Left forelimb (tissue), 1 donor: ENCODE measurements around the gene PRKAR1B.
"Not testable (repeated sequence)": the region's sequence is repeated elsewhere in the genome, so short reads cannot be mapped to it uniquely, and the experiment has no call there.

Source experiments
- DNase-seq: peaks from one replicate; pipeline ENCODE4 v3.0.0-alpha.2; 2018; ENCODE audit warnings: low spot score

The PRKAR1B gene

DNA sequence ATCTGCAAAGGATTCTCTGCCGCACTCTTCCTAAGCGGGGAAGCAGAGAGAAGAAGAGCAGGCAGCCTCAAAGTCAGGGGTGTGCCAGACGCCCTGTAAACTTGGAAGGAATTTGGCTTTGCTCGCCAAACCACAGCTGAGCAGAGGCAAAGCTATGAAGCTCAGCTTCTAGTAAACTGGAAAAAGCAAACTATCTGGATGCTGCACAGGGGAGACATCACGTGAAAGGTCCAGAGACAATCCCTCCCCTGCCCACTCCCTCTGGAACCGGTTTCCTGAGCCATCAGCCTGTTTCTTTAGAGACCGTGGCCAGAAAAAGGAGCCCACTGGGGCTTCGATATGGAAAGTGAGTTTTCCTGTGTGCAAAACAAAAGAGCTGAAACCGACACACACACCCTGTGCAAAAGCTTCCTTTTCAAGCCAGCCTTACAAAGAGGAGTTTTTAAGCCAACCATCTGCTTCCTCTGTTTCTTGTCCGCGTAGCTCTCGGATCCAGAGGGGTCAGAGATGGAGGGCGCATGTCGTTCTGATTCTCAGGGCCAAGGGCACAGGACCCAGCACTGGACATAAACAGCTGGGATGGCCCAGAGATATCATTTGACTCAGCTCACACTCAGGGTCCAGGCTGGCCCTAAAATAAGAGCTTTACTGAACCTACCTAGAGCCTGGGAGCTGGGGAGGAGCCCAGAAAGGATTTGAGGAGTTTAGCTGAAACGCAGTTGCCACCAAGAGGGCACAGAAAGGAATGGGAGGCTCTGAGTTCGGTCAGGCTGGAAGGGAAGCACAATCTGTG lies 58.7 kb downstream of the PRKAR1B start:
- no peak for DNase-seq

GRCh38 chr7:666454-667292 lies 60.4 kb downstream of the PRKAR1B start:
- no peak for DNase-seq

DNA sequence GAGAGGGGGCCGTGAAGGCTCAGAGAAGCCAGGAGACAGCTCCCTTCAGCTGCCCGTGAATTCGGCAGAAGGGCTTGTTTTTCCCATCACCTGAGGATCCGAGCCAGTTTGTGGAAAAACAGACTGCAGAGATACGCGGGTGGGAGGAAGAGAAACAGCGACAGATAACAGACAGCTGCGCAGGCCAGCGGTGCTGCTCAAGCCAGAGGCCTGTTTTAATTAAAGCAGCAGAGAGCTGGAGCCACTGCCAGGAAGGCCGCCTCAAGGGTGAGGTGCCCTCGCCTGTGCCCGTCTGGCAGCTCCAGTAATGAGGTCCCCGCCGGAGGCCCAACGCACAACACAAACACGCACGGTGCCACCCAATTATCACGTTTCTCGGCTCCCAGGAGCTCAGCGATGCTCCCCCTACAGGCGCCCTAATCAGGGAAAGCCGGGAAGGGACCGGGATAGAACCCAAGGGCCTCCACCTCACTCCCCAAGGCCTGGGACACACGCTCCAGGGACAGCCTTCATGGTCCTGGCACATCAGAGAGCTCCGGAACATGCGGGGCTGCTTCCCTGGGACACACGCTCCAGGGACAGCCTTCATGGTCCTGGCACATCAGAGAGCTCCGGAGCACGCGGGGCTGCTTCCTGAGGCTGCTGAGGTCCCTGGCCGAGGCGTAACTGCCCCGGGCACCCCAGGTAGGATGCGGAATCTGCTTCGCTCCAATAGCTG lies 61.2 kb downstream of the PRKAR1B start:
- no peak for DNase-seq

- no peak for DNase-seq
These were observed 61.9 kb downstream of the PRKAR1B start for GRCh38 chr7:664997-665735.

DNA sequence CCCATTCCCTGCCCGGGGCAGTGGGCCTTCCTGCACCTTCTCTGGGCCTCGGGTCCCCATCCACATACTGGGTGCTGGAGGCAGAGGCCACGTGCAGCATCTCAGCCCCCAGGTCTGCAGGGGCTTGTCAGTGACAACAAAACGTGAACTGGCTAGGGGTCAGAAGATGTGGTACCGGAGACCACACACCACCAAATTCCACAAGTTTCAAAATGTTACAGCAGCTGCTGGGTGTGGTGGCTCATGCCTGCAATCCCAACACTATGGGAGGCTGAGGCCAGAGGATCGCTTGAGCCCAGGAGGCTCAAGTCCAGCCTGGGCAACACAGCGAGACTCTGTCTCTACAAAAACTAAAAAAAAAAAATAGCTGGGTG lies 62.7 kb downstream of the PRKAR1B start:
- DNase-seq = no peak

DNA sequence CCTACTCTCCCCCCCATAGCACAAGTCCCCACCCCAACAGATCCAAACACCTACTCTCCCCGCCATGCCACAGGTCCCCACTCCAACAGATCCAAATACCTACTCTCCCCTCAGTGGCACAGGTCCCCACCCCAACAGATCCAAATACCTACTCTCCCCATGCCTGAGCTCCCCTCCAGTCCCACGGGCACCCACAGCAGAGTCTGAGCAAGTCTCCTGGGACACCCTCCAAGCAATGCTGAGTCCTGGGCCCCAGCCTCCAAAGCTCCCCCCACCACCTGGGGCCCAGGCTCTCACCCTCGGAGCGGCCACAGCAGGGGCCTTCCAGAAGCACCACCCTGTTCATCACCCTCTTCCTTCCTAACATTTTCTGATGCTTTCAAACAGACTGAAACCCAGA lies 64.5 kb downstream of the PRKAR1B start:
- DNase-seq = no peak

DNA sequence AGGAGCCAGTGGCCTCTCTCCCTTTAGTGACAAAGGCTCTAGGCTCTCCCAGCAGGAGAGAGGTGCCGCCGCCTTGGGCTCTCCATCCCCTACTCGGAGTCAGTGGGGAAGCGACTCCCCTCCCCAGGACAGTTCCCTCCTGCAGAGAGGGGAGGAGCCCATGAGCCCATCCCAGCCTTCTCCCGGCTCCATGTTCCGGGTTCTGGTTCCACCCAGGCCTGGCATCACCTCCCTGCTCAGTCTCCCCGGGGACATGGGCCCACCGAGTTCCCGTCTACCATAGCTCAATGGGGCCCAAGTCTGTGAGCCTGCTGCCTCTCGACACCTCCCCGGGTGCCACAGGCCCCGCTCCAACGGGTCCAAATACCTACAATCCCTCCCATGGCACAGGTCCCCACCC lies 67.1 kb downstream of the PRKAR1B start:
- no peak for DNase-seq

- DNase-seq = no peak
These were observed 67.7 kb downstream of the PRKAR1B start for GRCh38 chr7:659306-659847.

GRCh38 chr7:657565-658119 lies 69.4 kb downstream of the PRKAR1B start:
- DNase-seq = no peak

DNA sequence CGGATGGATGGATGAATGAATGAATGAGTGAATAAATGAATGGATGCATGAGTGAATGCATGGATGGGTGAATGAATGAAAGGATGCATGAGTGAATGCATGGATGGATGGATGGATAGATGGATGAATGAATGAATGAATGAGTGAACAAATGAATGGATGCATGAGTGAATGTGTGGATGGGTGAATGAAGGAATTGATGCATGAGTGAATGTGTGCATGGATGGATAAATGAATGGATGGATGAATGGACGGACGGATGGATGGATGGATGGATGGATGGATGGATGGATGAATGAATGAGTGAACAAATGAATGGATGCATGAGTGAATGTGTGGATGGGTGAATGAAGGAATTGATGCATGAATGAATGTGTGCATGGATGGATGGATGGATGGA lies 70.1 kb downstream of the PRKAR1B start:
- DNase-seq = not testable (repeated sequence)

DNA sequence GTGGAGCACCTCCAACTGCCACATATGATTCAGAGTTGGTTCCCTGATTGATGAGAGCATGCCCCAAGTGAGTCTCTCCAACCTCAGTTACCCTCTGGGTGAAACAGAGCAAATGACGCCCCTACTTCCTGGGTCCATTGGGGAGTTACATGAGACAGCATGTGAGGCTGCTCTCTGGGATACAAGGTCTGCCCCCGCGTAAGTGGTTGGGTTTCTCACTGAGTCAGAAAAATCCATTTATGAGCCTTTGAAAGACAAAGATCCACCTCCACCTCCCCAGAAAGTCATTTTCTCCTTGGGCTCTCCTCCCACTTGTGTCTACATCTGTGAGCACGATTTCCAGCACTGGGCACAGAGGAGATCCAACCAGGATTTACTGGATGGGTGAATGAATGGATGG lies 71.3 kb downstream of the PRKAR1B start:
- no peak for DNase-seq

DNA sequence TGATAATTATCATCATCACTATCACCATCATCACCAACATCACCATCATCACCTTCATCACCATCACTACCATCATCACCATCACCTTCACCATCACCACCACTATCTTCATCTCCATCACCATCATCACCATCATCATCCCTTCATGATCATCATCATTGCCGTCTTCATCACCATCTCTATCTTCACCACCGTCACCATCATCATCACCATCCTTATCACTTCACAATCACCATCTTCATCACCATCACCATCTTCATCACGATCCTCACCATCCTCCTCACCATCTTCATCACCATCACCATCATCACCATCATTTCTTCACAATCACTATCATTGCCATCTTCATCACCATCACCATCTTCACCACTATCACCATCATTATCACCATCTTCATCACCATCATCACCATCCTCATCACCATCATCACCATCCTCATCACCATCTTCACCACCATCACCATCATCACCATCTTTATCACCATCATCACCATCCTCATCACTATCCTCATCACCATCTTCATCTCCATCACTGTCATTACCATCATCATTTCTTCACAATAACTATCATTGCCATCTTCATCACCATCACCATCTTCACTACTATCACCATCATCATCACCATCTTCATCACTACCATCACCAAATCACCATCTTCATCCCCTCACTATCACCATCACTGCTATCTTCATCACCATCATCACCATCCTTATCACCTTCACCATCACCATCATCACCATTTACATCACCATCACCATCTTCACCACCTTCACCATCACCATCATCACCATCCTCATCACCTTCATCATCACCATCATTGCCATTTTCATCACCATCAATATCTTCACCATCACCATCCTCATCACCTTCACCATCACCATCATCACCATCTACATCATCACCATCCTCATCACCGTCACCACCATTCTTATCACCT lies 73.0 kb downstream of the PRKAR1B start:
- no peak for DNase-seq

DNA sequence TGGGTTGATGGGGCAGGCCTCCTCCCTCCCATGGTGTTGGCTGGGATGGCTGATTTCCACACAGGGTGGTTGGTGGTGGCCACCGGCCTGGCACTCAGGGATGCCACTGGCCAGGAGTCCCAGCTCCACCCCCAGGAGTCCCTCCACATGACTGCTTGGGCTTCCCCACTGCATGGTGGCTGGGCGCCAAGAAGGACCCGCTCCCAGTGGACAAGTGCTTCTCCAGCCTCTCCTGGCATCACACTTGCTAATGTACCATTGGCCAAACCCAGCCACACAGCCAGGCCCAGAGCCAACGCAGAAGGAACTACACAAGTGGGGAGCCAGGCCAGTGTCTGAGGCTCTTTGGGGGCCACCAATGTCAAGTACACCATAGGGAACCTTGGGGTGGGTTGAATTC lies 74.2 kb downstream of the PRKAR1B start:
- DNase-seq = no peak

DNA sequence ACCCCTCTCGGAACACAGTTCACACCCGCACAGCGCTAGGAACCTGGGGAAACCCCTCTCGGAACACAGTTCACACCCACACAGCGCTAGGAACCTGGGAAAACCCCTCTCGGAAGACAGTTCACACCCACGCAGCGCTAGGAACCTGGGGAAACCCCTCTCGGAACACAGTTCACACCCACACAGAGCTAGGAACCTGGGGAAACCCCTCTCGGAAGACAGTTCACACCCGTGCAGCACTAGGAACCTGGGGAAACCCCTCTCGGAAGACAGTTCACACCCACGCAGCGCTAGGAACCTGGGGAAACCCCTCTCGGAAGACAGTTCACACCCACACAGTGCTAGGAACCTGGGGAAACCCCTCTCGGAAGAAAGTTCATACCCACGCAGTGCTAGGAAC lies 74.9 kb downstream of the PRKAR1B start:
- not testable (repeated sequence) for DNase-seq

DNA sequence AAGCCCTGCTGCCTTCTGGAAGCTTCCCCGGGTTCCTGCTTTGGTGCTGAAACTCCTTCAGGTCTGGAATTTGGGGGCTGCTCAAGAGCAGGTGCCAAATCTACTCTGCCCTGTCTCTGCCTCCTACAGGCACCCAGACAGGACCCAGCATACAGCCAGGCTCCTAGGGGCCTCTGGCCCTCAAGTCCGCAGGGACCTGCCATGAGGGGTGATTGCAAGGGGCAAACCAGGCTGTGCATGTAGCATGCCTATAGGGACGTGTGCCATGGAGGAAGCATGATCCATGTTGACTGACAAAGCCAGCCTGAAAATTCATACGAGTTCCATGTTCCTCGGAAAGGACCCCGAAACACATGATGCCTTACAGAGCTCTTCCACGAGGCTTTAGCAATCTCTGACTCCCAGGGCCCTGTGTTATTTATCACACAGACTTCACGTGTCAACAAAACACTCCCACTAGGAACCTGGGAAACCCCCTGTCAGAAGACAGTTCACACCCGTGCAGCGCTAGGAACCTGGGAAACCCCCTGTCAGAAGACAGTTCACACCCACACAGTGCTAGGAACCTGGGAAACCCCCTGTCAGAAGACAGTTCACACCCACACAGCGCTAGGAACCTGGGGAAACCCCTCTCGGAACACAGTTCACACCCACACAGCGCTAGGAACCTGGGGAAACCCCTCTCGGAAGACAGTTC lies 75.9 kb downstream of the PRKAR1B start:
- DNase-seq = no peak

DNA sequence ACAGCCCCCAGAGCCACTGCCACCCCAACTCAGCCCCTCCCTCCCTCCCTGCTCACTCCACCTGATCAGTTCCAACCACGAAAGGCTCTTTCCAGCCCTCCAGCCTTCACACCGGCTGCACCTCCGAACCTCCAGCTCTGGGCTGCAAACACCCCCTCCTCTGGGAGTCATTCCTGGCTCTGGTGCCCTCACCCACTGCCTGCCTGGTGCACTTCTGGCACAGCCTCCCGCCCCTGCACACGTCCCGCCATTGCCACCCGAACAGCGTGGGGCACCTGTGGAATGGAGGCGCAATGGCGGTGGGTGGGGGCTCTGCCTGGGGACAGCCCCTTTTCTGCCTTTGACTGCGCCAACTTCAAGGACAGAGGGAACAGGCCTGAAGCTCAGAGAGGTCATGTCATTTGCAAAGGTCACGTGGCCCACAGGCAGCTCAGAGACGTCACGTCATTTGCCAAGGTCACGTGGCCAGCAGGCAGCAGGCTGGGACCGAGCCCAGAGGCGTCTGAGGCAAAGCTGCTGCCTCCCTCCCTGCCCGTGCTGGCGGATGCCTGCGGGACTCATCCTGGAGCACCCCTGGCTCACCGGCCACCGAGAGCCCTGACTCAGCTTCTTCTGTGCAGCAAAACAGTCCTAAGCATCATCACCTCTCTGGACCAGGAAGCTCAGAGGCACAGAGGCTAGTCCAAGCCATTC lies 76.6 kb downstream of the PRKAR1B start:
- DNase-seq = no peak

- DNase-seq = no peak
These were observed 80.1 kb downstream of the PRKAR1B start for GRCh38 chr7:646951-647350.

- DNase-seq = no peak
These were observed 80.6 kb downstream of the PRKAR1B start for GRCh38 chr7:646487-646886.

GRCh38 chr7:645606-646005 lies 81.5 kb downstream of the PRKAR1B start:
- DNase-seq = no peak
